Astrocyte (in vitro differentiated cells and primary cell): ENCODE data around the gene PRTG. TPM values are rescaled to one million over a fixed set of nuclear protein-coding genes. Genes with fewer than 3 reads are reported as not detected.

Experiments
- DNase-seq: peaks from one replicate; pipeline ENCODE4 v3.0.0-alpha.2; 2010; ENCODE audit warnings: low read depth
- FAIRE-seq: peaks from 2 replicates; lab custom pipeline; 2011; peaks lifted over from hg19 to GRCh38; lab: Jason Lieb, UNC
- H2AFZ ChIP-seq: 2 replicates; pipeline ENCODE4 v1.6.0; 2012; ENCODE audit warnings: low read depth, low read length, inconsistent platforms
- H3K27ac ChIP-seq: 2 replicates; pipeline ENCODE4 v1.5.1; 2011; ENCODE audit warnings: low read depth, low read length, inconsistent platforms
- H3K27me3 ChIP-seq: 2 replicates; pipeline ENCODE4 v1.6.0; 2011; ENCODE audit warnings: low read length, inconsistent platforms; ENCODE audit not compliant: insufficient read depth
- H3K36me3 ChIP-seq: 2 replicates; pipeline ENCODE4 v1.5.1; 2011; ENCODE audit warnings: low read length, inconsistent platforms; ENCODE audit not compliant: insufficient read depth
- H3K4me1 ChIP-seq: 2 replicates; pipeline ENCODE4 v1.5.1; 2011; ENCODE audit warnings: low read length, inconsistent platforms; ENCODE audit not compliant: insufficient read depth
- H3K4me2 ChIP-seq: 2 replicates; pipeline ENCODE4 v1.6.0; 2012; ENCODE audit warnings: low read length, inconsistent platforms
- H3K4me3 ChIP-seq: 2 replicates; pipeline ENCODE4 v1.5.1; 2011; ENCODE audit warnings: low read depth, mild to moderate bottlenecking, low read length, inconsistent platforms; ENCODE audit not compliant: insufficient read depth
- H3K79me2 ChIP-seq: 2 replicates; pipeline ENCODE4 v1.6.0; 2012; ENCODE audit warnings: mild to moderate bottlenecking, low read length, inconsistent platforms; ENCODE audit not compliant: insufficient read depth
- H3K9ac ChIP-seq: 2 replicates; pipeline ENCODE4 v1.6.0; 2012; ENCODE audit warnings: mild to moderate bottlenecking, low read length, inconsistent platforms
- H3K9me3 ChIP-seq: 2 replicates; pipeline ENCODE4 v1.5.1; 2012; ENCODE audit warnings: low read depth, mild to moderate bottlenecking, low read length, inconsistent platforms; ENCODE audit not compliant: insufficient read depth
- H4K20me1 ChIP-seq: 2 replicates; pipeline ENCODE4 v1.6.0; 2012; ENCODE audit warnings: low read length, inconsistent platforms; ENCODE audit not compliant: insufficient read depth
- H3K27ac Mint-ChIP-seq: one replicate; pipeline ENCODE4 v1.8.0; 2021; ENCODE audit warnings: mild to moderate bottlenecking, mixed read lengths; ENCODE audit not compliant: unreplicated experiment
- H3K27me3 Mint-ChIP-seq: one replicate; pipeline ENCODE4 v1.8.0; 2021; ENCODE audit warnings: low read depth, mixed read lengths; ENCODE audit not compliant: unreplicated experiment
- H3K36me3 Mint-ChIP-seq: one replicate; pipeline ENCODE4 v1.8.0; 2021; ENCODE audit warnings: low read depth, mixed read lengths; ENCODE audit not compliant: unreplicated experiment
- H3K4me1 Mint-ChIP-seq: one replicate; pipeline ENCODE4 v1.8.0; 2021; ENCODE audit warnings: low read depth, mixed read lengths; ENCODE audit not compliant: unreplicated experiment
- H3K4me3 Mint-ChIP-seq: one replicate; pipeline ENCODE4 v1.8.0; 2021; ENCODE audit warnings: mild to moderate bottlenecking, moderate library complexity, mixed read lengths; ENCODE audit not compliant: unreplicated experiment
- H3K9me3 Mint-ChIP-seq: one replicate; pipeline ENCODE4 v1.8.0; 2021; ENCODE audit warnings: mild to moderate bottlenecking, mixed read lengths; ENCODE audit not compliant: unreplicated experiment
- EZH2 ChIP-seq: IDR thresholded peaks from 2 replicates; pipeline ENCODE4 v1.6.1; 2012; ENCODE audit warnings: mild to moderate bottlenecking, low read length, inconsistent platforms; ENCODE audit not compliant: insufficient read depth
- total RNA-seq: library from RNA; stranded (reverse); gene quantifications from 2 replicates; pipeline ENCODE4 v1.2.1, GENCODE V29; 2021
- TF ChIP-seq, protein P1 (sequence below): IDR thresholded peaks from 2 replicates; pipeline ENCODE4 v1.5.1; 2011; ENCODE audit warnings: low read depth, mild to moderate bottlenecking, inconsistent platforms, low read length, moderate library complexity; ENCODE audit not compliant: insufficient read depth

Gene PRTG
- total RNA-seq, 1 donor from 2014 or later: 39.4 TPM

DNA sequence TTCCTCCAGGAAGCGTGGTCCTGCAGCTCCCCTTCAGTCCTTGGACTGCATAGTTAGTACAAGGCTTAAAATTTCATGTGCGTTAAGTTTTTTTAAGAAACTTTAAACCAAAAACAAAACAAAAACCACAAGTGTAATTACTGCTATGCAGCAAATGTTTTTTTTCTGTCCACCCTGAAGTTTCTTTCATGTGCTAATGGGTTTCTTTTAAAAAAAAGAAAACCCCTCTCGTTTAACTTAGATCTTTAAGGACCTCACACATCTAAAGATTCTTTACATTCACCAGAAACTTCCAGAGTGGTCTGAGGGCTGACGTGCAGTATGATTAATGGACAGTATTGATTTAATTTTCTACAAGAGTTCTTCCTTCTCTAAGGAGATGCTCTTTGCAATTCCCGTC is 82.8 kb downstream of the PRTG start:
- Mint-ChIP-seq H3K4me3 (no peak overlapping the region), H3K36me3 (no peaks in the 10 kb centered on the region), H3K4me1 (peaks cover 20% of the 10 kb centered on the region), H3K9me3 (no peaks in the 10 kb centered on the region), H3K27me3 (no peaks in the 10 kb centered on the region), H3K27ac (no peak overlapping the region)
- no peak for TF ChIP-seq EZH2
- TF ChIP-seq, protein P1, sequence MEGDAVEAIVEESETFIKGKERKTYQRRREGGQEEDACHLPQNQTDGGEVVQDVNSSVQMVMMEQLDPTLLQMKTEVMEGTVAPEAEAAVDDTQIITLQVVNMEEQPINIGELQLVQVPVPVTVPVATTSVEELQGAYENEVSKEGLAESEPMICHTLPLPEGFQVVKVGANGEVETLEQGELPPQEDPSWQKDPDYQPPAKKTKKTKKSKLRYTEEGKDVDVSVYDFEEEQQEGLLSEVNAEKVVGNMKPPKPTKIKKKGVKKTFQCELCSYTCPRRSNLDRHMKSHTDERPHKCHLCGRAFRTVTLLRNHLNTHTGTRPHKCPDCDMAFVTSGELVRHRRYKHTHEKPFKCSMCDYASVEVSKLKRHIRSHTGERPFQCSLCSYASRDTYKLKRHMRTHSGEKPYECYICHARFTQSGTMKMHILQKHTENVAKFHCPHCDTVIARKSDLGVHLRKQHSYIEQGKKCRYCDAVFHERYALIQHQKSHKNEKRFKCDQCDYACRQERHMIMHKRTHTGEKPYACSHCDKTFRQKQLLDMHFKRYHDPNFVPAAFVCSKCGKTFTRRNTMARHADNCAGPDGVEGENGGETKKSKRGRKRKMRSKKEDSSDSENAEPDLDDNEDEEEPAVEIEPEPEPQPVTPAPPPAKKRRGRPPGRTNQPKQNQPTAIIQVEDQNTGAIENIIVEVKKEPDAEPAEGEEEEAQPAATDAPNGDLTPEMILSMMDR: no peak
- Histone ChIP-seq H3K79me2 (no peaks in the 10 kb centered on the region), H2AFZ (no peak overlapping the region), H3K4me3 (no peak overlapping the region), H3K9ac (no peak overlapping the region), H3K36me3 (no peaks in the 10 kb centered on the region), H3K9me3 (no peaks in the 10 kb centered on the region), H3K4me1 (no peaks in the 10 kb centered on the region), H3K4me2 (no peak overlapping the region), H3K27me3 (no peaks in the 10 kb centered on the region), H3K27ac (no peak overlapping the region), H4K20me1 (no peaks in the 10 kb centered on the region)
- DNase-seq (no peak), FAIRE-seq (no peak)

DNA sequence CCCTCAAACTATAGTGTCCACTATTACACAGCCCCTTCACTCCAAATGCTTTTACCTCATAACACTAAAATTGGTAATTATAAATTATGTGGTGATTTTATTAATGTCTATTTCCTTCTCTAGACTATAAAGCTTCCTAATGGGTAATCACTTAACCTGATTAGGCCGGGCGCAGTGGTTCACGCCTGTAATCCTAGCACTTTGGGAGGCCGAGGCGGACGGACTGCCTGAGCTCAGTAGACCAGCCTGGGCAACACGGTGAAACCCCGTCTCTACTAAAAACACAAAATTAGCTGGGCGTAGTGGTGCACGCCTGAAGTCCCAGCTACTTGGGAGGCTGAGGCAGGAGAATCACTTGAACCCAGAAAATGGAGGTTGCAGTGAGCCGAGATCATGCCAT is 83.5 kb downstream of the PRTG start:
- H3K4me1 Mint-ChIP-seq: peaks cover 20% of the 10 kb centered on the region

DNA sequence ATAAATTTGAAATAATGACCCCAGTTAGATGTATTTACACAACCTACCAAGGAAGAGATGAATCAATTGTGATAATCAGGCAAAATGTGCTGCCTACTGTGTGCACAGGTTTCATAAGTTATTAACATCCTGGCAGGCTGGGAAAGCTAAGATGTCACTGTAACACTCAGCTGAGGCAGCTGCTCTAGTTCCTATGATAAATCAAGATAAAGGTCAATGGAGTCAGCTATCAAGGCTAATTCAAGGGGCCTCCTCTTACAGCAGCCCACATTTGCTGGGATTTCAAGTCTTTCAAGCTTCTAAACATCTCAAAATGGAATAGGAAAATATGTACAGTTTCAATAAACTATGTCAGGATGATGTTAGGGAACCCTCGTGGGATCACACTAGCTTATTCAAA is 84.1 kb downstream of the PRTG start:
- FAIRE-seq (no peak), DNase-seq (no peak)
- Histone ChIP-seq H3K4me3 (no peak overlapping the region), H3K27me3 (no peaks in the 10 kb centered on the region), H3K4me1 (no peaks in the 10 kb centered on the region), H3K9ac (no peak overlapping the region), H3K27ac (no peak overlapping the region), H3K9me3 (no peaks in the 10 kb centered on the region), H3K36me3 (no peaks in the 10 kb centered on the region), H3K79me2 (no peaks in the 10 kb centered on the region), H4K20me1 (no peaks in the 10 kb centered on the region), H3K4me2 (no peak overlapping the region), H2AFZ (no peak overlapping the region)
- TF ChIP-seq, protein P1: no peak
- no peak for TF ChIP-seq EZH2
- H3K4me3 Mint-ChIP-seq: no peak overlapping the region
- H3K27me3 Mint-ChIP-seq: no peaks in the 10 kb centered on the region
- H3K27ac Mint-ChIP-seq: no peak overlapping the region
- peaks cover 20% of the 10 kb centered on the region for H3K4me1 Mint-ChIP-seq
- H3K9me3 Mint-ChIP-seq: no peaks in the 10 kb centered on the region
- no peaks in the 10 kb centered on the region for H3K36me3 Mint-ChIP-seq

More for the DNA sequence above, 83.5 kb downstream of the PRTG start:
- no peaks in the 10 kb centered on the region for H3K4me1 ChIP-seq
- no peaks in the 10 kb centered on the region for H3K9me3 ChIP-seq
- H3K9me3 Mint-ChIP-seq: no peaks in the 10 kb centered on the region
- no peak overlapping the region for H3K4me2 ChIP-seq
- no peaks in the 10 kb centered on the region for H4K20me1 ChIP-seq
- no peaks in the 10 kb centered on the region for H3K36me3 Mint-ChIP-seq
- H3K4me3 Mint-ChIP-seq: no peak overlapping the region
- no peaks in the 10 kb centered on the region for H3K79me2 ChIP-seq
- H3K27ac Mint-ChIP-seq: no peak overlapping the region
- DNase-seq (no peak), FAIRE-seq (no peak)
- H3K36me3 ChIP-seq: no peaks in the 10 kb centered on the region
- no peak overlapping the region for H3K4me3 ChIP-seq
- TF ChIP-seq, protein P1: no peak
- no peak for TF ChIP-seq EZH2
- H2AFZ ChIP-seq: no peak overlapping the region
- no peaks in the 10 kb centered on the region for H3K27me3 ChIP-seq
- H3K27me3 Mint-ChIP-seq: no peaks in the 10 kb centered on the region
- H3K27ac ChIP-seq: no peak overlapping the region
- H3K9ac ChIP-seq: no peak overlapping the region
